HL-60/S4 treated with phorbol 12-myristate 13-acetate at 8.2 ng/mL for 4 days and 3 days (cell line): Measurements from ENCODE around the gene TRDN.

Experiments used
- in situ Hi-C: fragments of 300-500 bp; cut with MboI; formaldehyde crosslinking; loops from 2 replicates; pipeline ENCODE4 v1.15.0; 2022; ENCODE audit warnings: low sequenced_read_pairs

TRDN gene

GRCh38 chr6:123636782-123637181, at the start of gene TRDN:
Gene TRDN (minus strand): TSS chr6:123636950. CDS start chr6:123636775, 175 bp downstream.
- in situ Hi-C loops, result no loop called here

- in situ Hi-C loops, result no loop called here
Measured at GRCh38 chr6:123681957-123682462, 45.3 kb upstream of the TRDN start.

GRCh38 chr6:123677897-123678296, 41.1 kb upstream of the TRDN start:
- in situ Hi-C loops, result no loop called here

- in situ Hi-C loops, result no loop called here
Measured at GRCh38 chr6:123676793-123677192, 40.0 kb upstream of the TRDN start.

- in situ Hi-C loops, result no loop called here
Measured at GRCh38 chr6:123668965-123669591, 32.3 kb upstream of the TRDN start.

GRCh38 chr6:123668063-123668462, 31.3 kb upstream of the TRDN start:
- in situ Hi-C loops, result no loop called here

- in situ Hi-C loops, result no loop called here
Measured at GRCh38 chr6:123663436-123663835, 26.7 kb upstream of the TRDN start.

- in situ Hi-C loops, result no loop called here
Measured at GRCh38 chr6:123662757-123663156, 26.0 kb upstream of the TRDN start.

GRCh38 chr6:123661105-123661891, 24.5 kb upstream of the TRDN start:
- in situ Hi-C loops, result no loop called here

GRCh38 chr6:123659960-123660748, 23.4 kb upstream of the TRDN start:
- in situ Hi-C loops, result no loop called here

- in situ Hi-C loops, result no loop called here
Measured at GRCh38 chr6:123658848-123659247, 22.1 kb upstream of the TRDN start.

GRCh38 chr6:123655521-123656306, 19.0 kb upstream of the TRDN start:
- in situ Hi-C loops, result no loop called here

- in situ Hi-C loops, result no loop called here
Measured at GRCh38 chr6:123648723-123649122, 12.0 kb upstream of the TRDN start.

- in situ Hi-C loops, result no loop called here
Measured at GRCh38 chr6:123648020-123648580, 11.3 kb upstream of the TRDN start.

GRCh38 chr6:123641497-123641896, 4.7 kb upstream of the TRDN start:
- in situ Hi-C loops, result no loop called here

GRCh38 chr6:123640567-123641187, 3.9 kb upstream of the TRDN start:
- in situ Hi-C loops, result no loop called here

GRCh38 chr6:123638865-123639264, 2.1 kb upstream of the TRDN start:
- in situ Hi-C loops, result no loop called here

- in situ Hi-C loops, result no loop called here
Measured at GRCh38 chr6:123636282-123636681, 468 bp downstream of the TRDN start.

GRCh38 chr6:123635567-123635966, 1.2 kb downstream of the TRDN start:
- in situ Hi-C loops, result no loop called here

- in situ Hi-C loops, result no loop called here
Measured at GRCh38 chr6:123635144-123635543, 1.6 kb downstream of the TRDN start.
